ENCODE data around the gene EHD4. TPM values are rescaled to one million over a fixed set of nuclear protein-coding genes. Genes with fewer than 3 reads are reported as not detected.

The EHD4 gene
- total RNA-seq, 8 experiments from 2014 or later: 3.6 to 45.8 (median 6.6) TPM

GRCh38 chr15:41895491-41895890, 76.9 kb downstream of the EHD4 start:
- in situ Hi-C loops (cut with MboI; ENCODE audit: low pct_unique_long_range_greater_than_20kb in 2 of 9, low sequenced_read_pairs in 9 of 9, unreplicated experiment in 9 of 9): no loop called here
- ATAC-seq (replicated peaks in 6 of 8): no peak
- H3K27ac ChIP-seq: no peak overlapping the region
- H3K4me3 ChIP-seq: no peak overlapping the region
- WGBS, 10 experiments: 90 to 100% (median 96%) methylated on average over 1 to 7 of the region's 11 CpGs; no CpG with 5 or more reads in 2 of the 10 experiments
- H3K4me1 ChIP-seq (replicated peaks in 1 of 2): peaks cover 11 to 16% of the 10 kb centered on the region in 2 donors

GRCh38 chr15:41894791-41895463, 77.4 kb downstream of the EHD4 start:
- no peak overlapping the region for H3K4me3 ChIP-seq
- WGBS, 10 experiments: 60 to 73% (median 60%) methylated on average over 1 to 4 of the region's 24 CpGs; no CpG with 5 or more reads in 6 of the 10 experiments
- no peak overlapping the region for H3K27ac ChIP-seq
- peaks cover 11 to 16% of the 10 kb centered on the region in 2 donors for H3K4me1 ChIP-seq (replicated peaks in 1 of 2)
- in situ Hi-C loops (cut with MboI; ENCODE audit: low pct_unique_long_range_greater_than_20kb in 2 of 9, low sequenced_read_pairs in 9 of 9, unreplicated experiment in 9 of 9): no loop called here
- ATAC-seq (replicated peaks in 6 of 8): peak; percentile 87 to 96 (median 90)

GRCh38 chr15:41894251-41894790, 78.0 kb downstream of the EHD4 start:
- Histone ChIP-seq H3K4me3 (no peak overlapping the region), H3K27ac (no peak overlapping the region), H3K4me1 (replicated peaks in 1 of 2) (peaks cover 11 to 16% of the 10 kb centered on the region in 2 donors)
- peak in 5 of 8 experiments; percentile 1 to 24 (median 12) for ATAC-seq (replicated peaks in 6 of 8)
- in situ Hi-C loops (cut with MboI; ENCODE audit: low pct_unique_long_range_greater_than_20kb in 2 of 9, low sequenced_read_pairs in 9 of 9, unreplicated experiment in 9 of 9): no loop called here
- WGBS, 10 experiments: 40 to 100% (median 77%) methylated on average over 1 to 5 of the region's 17 CpGs; no CpG with 5 or more reads in 7 of the 10 experiments

GRCh38 chr15:41893422-41894250, 78.7 kb downstream of the EHD4 start, which contains the start of gene SPTBN5:
SPTBN5 (minus strand) TSS chr15:41894053; CDS start chr15:41893497, 556 bp downstream.
- peaks cover 11 to 16% of the 10 kb centered on the region in 2 donors for H3K4me1 ChIP-seq (replicated peaks in 1 of 2)
- in situ Hi-C loops (cut with MboI; ENCODE audit: low pct_unique_long_range_greater_than_20kb in 2 of 9, low sequenced_read_pairs in 9 of 9, unreplicated experiment in 9 of 9): no loop called here
- no peak within 1 kb of the TSS for H3K27ac ChIP-seq
- no peak for ATAC-seq (replicated peaks in 6 of 8)
- 60 to 100% (median 88%) methylated on average over 1 to 6 of the region's 15 CpGs; no CpG with 5 or more reads in 7 of the 10 experiments for WGBS, 10 experiments
- no peak within 1 kb of the TSS for H3K4me3 ChIP-seq

- H3K4me1 ChIP-seq (replicated peaks in 1 of 2): peaks cover 11 to 16% of the 10 kb centered on the region in 2 donors
- no peak for ATAC-seq (replicated peaks in 6 of 8)
- no peak overlapping the region for H3K27ac ChIP-seq
- in situ Hi-C loops (cut with MboI; ENCODE audit: low pct_unique_long_range_greater_than_20kb in 2 of 9, low sequenced_read_pairs in 9 of 9, unreplicated experiment in 9 of 9): no loop called here
- no peak overlapping the region for H3K4me3 ChIP-seq
- 70 to 100% (median 100%) methylated on average over 2 to 3 of the region's 22 CpGs; no CpG with 5 or more reads in 7 of the 10 experiments for whole genome bisulfite sequencing, 10 experiments
Measured at GRCh38 chr15:41892621-41893421, 79.5 kb downstream of the EHD4 start.

- H3K27ac ChIP-seq: no peak overlapping the region
- WGBS, 10 experiments: 60 to 75% methylated on average over 1 of the region's 3 CpGs; no CpG with 5 or more reads in 8 of the 10 experiments
- in situ Hi-C loops (cut with MboI; ENCODE audit: low pct_unique_long_range_greater_than_20kb in 2 of 9, low sequenced_read_pairs in 9 of 9, unreplicated experiment in 9 of 9): no loop called here
- H3K4me1 ChIP-seq (replicated peaks in 1 of 2): peaks cover 11 to 16% of the 10 kb centered on the region in 2 donors
- no peak overlapping the region for H3K4me3 ChIP-seq
- ATAC-seq (replicated peaks in 6 of 8): no peak
Measured at GRCh38 chr15:41891946-41892345, 80.4 kb downstream of the EHD4 start.

- 25 to 100% (median 78%) methylated on average over 1 to 4 of the region's 6 CpGs; no CpG with 5 or more reads in 6 of the 10 experiments for WGBS, 10 experiments
- ATAC-seq (replicated peaks in 6 of 8): peak in 4 of 8 experiments; percentile 5 to 37 (median 16)
- Histone ChIP-seq H3K27ac (no peak overlapping the region), H3K4me3 (no peak overlapping the region), H3K4me1 (replicated peaks in 1 of 2) (peaks cover 11 to 16% of the 10 kb centered on the region in 2 donors)
- in situ Hi-C loops (cut with MboI; ENCODE audit: low pct_unique_long_range_greater_than_20kb in 2 of 9, low sequenced_read_pairs in 9 of 9, unreplicated experiment in 9 of 9): no loop called here
Measured at GRCh38 chr15:41891226-41891625, 81.1 kb downstream of the EHD4 start.

- 86 to 100% (median 97%) methylated on average over 1 to 4 of the region's 6 CpGs; no CpG with 5 or more reads in 6 of the 10 experiments for WGBS, 10 experiments
- ATAC-seq (replicated peaks in 6 of 8): no peak
- Histone ChIP-seq H3K4me3 (no peak overlapping the region), H3K4me1 (replicated peaks in 1 of 2) (peaks cover 11 to 16% of the 10 kb centered on the region in 2 donors), H3K27ac (no peak overlapping the region)
- in situ Hi-C loops (cut with MboI; ENCODE audit: low pct_unique_long_range_greater_than_20kb in 2 of 9, low sequenced_read_pairs in 9 of 9, unreplicated experiment in 9 of 9): no loop called here
Measured at GRCh38 chr15:41890050-41890690, 82.2 kb downstream of the EHD4 start.

GRCh38 chr15:41888662-41889253, 83.6 kb downstream of the EHD4 start:
- WGBS, 10 experiments: 17 to 80% (median 70%) methylated on average over 1 to 4 of the region's 7 CpGs; no CpG with 5 or more reads in 5 of the 10 experiments
- Histone ChIP-seq H3K27ac (no peak overlapping the region), H3K4me1 (replicated peaks in 1 of 2) (peaks cover 11 to 16% of the 10 kb centered on the region in 2 donors), H3K4me3 (no peak overlapping the region)
- ATAC-seq (replicated peaks in 6 of 8): no peak
- in situ Hi-C loops (cut with MboI; ENCODE audit: low pct_unique_long_range_greater_than_20kb in 2 of 9, low sequenced_read_pairs in 9 of 9, unreplicated experiment in 9 of 9): no loop called here

GRCh38 chr15:41887893-41888292, 84.5 kb downstream of the EHD4 start:
- H3K4me1 ChIP-seq (replicated peaks in 1 of 2): peaks cover 11 to 14% of the 10 kb centered on the region in 2 donors
- H3K27ac ChIP-seq: no peak overlapping the region
- WGBS, 10 experiments: 46 to 100% (median 80%) methylated on average over 1 to 3 of the region's 9 CpGs; no CpG with 5 or more reads in 6 of the 10 experiments
- H3K4me3 ChIP-seq: no peak overlapping the region
- in situ Hi-C loops (cut with MboI; ENCODE audit: low pct_unique_long_range_greater_than_20kb in 2 of 9, low sequenced_read_pairs in 9 of 9, unreplicated experiment in 9 of 9): no loop called here
- peak in 2 of 8 experiments; percentile 19 to 47 for ATAC-seq (replicated peaks in 6 of 8)

- 50 to 92% (median 88%) methylated on average over 1 to 6 of the region's 10 CpGs; no CpG with 5 or more reads in 5 of the 10 experiments for WGBS, 10 experiments
- H3K4me1 ChIP-seq (replicated peaks in 1 of 2): peaks cover 11 to 12% of the 10 kb centered on the region in 2 donors
- no peak overlapping the region for H3K27ac ChIP-seq
- no peak overlapping the region for H3K4me3 ChIP-seq
- no peak for ATAC-seq (replicated peaks in 6 of 8)
- in situ Hi-C loops (cut with MboI; ENCODE audit: low pct_unique_long_range_greater_than_20kb in 2 of 9, low sequenced_read_pairs in 9 of 9, unreplicated experiment in 9 of 9): no loop called here
Measured at GRCh38 chr15:41887161-41887560, 85.2 kb downstream of the EHD4 start.

All from motor neuron (in vitro differentiated cells).